GM04503 (cell line): ENCODE measurements around the gene ANO1.

Experiments
- DNase-seq: peaks from one replicate; pipeline ENCODE4 v3.0.0-alpha.2; 2012; ENCODE audit warnings: low read depth

ANO1 gene

GRCh38 chr11:70072861-70073755 lies 5.0 kb upstream of the ANO1 start:
- DNase-seq = no peak

- DNase-seq = no peak
Observed at GRCh38 chr11:70073871-70074371, 4.2 kb upstream of the ANO1 start.

GRCh38 chr11:70074746-70075145 lies 3.4 kb upstream of the ANO1 start:
- DNase-seq = no peak

- no peak for DNase-seq
Observed at GRCh38 chr11:70075836-70076235, 2.3 kb upstream of the ANO1 start.

GRCh38 chr11:70076461-70076931 lies 1.6 kb upstream of the ANO1 start:
- DNase-seq = no peak

- no peak for DNase-seq
Observed at GRCh38 chr11:70077411-70078094, 564 bp upstream of the ANO1 start.

GRCh38 chr11:70078781-70079616 lies 882 bp downstream of the ANO1 start:
- DNase-seq = no peak

- no peak for DNase-seq
Observed at GRCh38 chr11:70079691-70080090, 1.6 kb downstream of the ANO1 start.

- DNase-seq = no peak
Observed at GRCh38 chr11:70080763-70081162, 2.6 kb downstream of the ANO1 start.

- no peak for DNase-seq
Observed at GRCh38 chr11:70082829-70083228, 4.7 kb downstream of the ANO1 start.

- DNase-seq = no peak
Observed at GRCh38 chr11:70084046-70084984, 6.2 kb downstream of the ANO1 start.

- no peak for DNase-seq
Observed at GRCh38 chr11:70085815-70086769, 8.0 kb downstream of the ANO1 start.

- no peak for DNase-seq
Observed at GRCh38 chr11:70087446-70088167, 9.5 kb downstream of the ANO1 start.

- DNase-seq = no peak
Observed at GRCh38 chr11:70088735-70089250, 10.7 kb downstream of the ANO1 start.

- no peak for DNase-seq
Observed at GRCh38 chr11:70089631-70090030, 11.5 kb downstream of the ANO1 start.

- DNase-seq = no peak
Observed at GRCh38 chr11:70090961-70091381, 12.9 kb downstream of the ANO1 start.

- no peak for DNase-seq
Observed at GRCh38 chr11:70091638-70092037, 13.5 kb downstream of the ANO1 start.

- DNase-seq = no peak
Observed at GRCh38 chr11:70092959-70093715, 15.0 kb downstream of the ANO1 start.
